VCaP (cell line): ENCODE results near the gene KCNJ6.

Source experiments
- H3K27ac ChIP-seq: fragments of 450-650 bp; 2 replicates; pipeline ENCODE4 v1.5.1; 2017
- CTCF ChIP-seq: fragments of 450-650 bp; conservative IDR thresholded peaks from 2 replicates; pipeline ENCODE4 v1.5.1; 2017; ENCODE audit warnings: mild to moderate bottlenecking, moderate library complexity

The KCNJ6 gene

GRCh38 chr21:37771181-37771580 lies 145.1 kb downstream of the KCNJ6 start:
- TF ChIP-seq CTCF: no peak
- H3K27ac ChIP-seq: no peak overlapping the region

- no peak overlapping the region for H3K27ac ChIP-seq
- no peak for TF ChIP-seq CTCF
Measured at GRCh38 chr21:37770461-37770860, 145.8 kb downstream of the KCNJ6 start.

GRCh38 chr21:37769656-37770055 lies 146.6 kb downstream of the KCNJ6 start:
- H3K27ac ChIP-seq: no peak overlapping the region
- TF ChIP-seq CTCF: no peak

DNA sequence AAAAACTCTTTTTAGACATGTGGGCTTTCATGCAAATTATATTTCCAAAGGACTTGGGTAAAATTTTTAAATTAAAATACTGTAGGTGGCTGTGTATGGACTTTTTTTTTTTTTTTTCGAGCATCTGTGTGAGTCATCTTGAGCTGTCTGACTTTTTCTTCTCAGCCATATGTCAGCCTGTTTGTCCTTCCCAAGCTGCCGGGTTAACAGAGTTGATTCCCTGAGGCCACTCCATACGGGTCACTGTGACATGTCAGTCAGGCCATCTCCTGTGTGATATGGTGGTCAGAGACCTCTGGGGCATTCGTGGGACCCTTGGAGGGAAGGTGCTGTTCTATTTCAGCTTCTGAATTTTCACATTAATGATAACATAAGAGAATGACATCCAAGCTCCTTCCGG lies 148.3 kb downstream of the KCNJ6 start:
- no peak for TF ChIP-seq CTCF
- H3K27ac ChIP-seq: no peak overlapping the region

DNA sequence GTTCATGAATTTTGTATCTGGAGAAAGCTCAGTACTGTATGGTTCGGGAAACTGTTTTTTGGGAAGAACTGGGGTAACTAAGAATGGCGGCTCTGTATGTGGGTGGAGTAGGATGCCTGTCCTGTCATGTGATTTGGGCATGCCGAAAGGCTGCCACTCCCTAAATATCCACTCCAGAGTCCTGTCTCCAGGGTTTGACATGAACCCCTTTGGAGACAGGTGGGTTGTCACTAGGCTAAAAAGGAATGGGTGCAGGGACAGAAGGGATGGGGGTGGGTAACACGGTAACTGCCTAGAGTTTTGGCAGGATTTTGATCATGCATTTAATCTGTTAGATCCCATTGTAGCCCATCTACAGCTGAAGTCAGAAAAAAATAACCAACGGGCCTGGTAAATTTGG lies 150.1 kb downstream of the KCNJ6 start:
- no peak overlapping the region for H3K27ac ChIP-seq
- TF ChIP-seq CTCF: no peak

GRCh38 chr21:37765221-37765900 lies 150.9 kb downstream of the KCNJ6 start:
- no peak overlapping the region for H3K27ac ChIP-seq
- TF ChIP-seq CTCF: no peak

DNA sequence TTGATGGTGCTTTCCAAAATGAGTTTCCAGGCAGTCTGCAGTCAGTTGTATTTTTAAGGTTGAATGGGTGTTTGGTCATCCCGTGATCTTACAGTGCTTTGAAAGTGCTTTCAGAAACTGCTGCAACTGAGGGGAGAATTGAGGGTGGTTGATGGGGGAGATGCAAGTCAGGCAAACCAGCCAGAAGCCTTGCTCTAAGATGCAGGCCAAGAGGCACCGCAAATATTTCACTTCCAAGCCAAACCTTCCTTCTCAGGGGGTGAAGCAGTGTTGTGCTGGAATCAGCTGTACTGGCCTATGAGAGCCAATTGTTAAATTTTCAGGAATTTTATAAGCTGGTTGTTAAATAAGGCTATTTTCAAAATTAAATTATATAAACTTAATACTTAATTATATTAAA lies 151.6 kb downstream of the KCNJ6 start:
- TF ChIP-seq CTCF: no peak

GRCh38 chr21:37763298-37763697 lies 153.0 kb downstream of the KCNJ6 start:
- H3K27ac ChIP-seq: no peak overlapping the region
- no peak for TF ChIP-seq CTCF

More for the DNA sequence above, 151.6 kb downstream of the KCNJ6 start:
- no peak overlapping the region for H3K27ac ChIP-seq
